Measurements from ENCODE around the gene SRCIN1. TPM values are rescaled to one million over a fixed set of nuclear protein-coding genes. Genes with fewer than 3 reads are reported as not detected.
"Not testable (repeated sequence)": the region's sequence is repeated elsewhere in the genome, so short reads cannot be mapped to it uniquely, and the experiment has no call there.

The SRCIN1 gene
- total RNA-seq, 1 experiment from 2014 or later = 6.9 TPM

DNA sequence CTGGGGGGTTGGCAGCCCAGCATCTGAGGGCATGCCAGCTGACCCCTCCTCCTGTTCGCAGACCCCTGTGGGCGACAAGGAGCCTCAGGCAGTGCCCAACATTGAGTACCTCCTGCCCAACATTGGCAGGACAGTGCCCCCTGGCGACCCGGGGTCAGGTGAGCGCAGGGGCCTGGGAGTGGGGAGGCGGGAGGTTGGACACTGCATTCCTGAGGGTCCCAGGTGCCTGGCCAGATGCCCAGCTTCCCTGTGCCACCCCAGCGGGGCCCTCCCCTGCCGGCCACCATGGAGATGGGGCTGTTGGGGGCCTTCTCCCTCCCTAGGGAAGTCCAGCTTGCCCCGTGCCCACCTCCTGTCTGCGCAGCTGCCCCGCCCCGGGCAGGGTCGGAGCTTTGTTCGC, 107.4 kb downstream of the SRCIN1 start:
- H4K20me1 ChIP-seq (ENCODE audit: control insufficient read depth, insufficient read depth, insufficient read length) = peaks cover 2% of the 10 kb centered on the region
- no CpG with 5 or more reads among the region's 14 CpGs for WGBS (ENCODE audit: extremely low coverage, insufficient read length, low lambda C conversion rate)
- H2BK12ac ChIP-seq (ENCODE audit: insufficient read length, low read depth, low read length) = no peak overlapping the region
- H3K4me1 Mint-ChIP-seq = peaks cover 0 to 17% of the 10 kb centered on the region in 2 experiments; a peak in 2 of 4 replicates
- H3K79me1 ChIP-seq (ENCODE audit: insufficient read depth, low read depth, low read length, poor library complexity, severe bottlenecking) = no peaks in the 10 kb centered on the region
- H3K9me3 Mint-ChIP-seq = peaks cover 0 to 2% of the 10 kb centered on the region in 2 experiments; a peak in 2 of 5 replicates
- no peak overlapping the region for H3K4me3 Mint-ChIP-seq
- H3K27ac Mint-ChIP-seq = no peak overlapping the region
- H3T11ph ChIP-seq (ENCODE audit: low read length) = no peak overlapping the region
- H3K9ac ChIP-seq (ENCODE audit: extremely low read depth, insufficient read length, low read length) = no peak overlapping the region
- H4K8ac ChIP-seq (replicated peaks; ENCODE audit: insufficient read length, low read depth, low read length) = no peak overlapping the region
- no peak overlapping the region; the same call in 1 of the 2 replicates for H3K14ac ChIP-seq (ENCODE audit: insufficient read depth, low read length)
- H3K27ac ChIP-seq (ENCODE audit: insufficient read length, low read depth, low read length) = no peak overlapping the region
- no peak overlapping the region for H3K4me2 ChIP-seq (ENCODE audit: insufficient read depth, insufficient read length, low read length)
- no peaks in the 10 kb centered on the region; the same call in 1 of the 2 replicates for H3K27me3 Mint-ChIP-seq (ENCODE audit: low read depth)
- TF ChIP-seq CTCF (conservative IDR thresholded peaks at IDR 0.05) = peak; percentile 47
- H2BK5ac ChIP-seq (ENCODE audit: insufficient read length, low read length) = no peak overlapping the region
- no peak overlapping the region for H4K5ac ChIP-seq (ENCODE audit: insufficient read length, low read depth, low read length)
- H3K36me3 Mint-ChIP-seq (ENCODE audit: insufficient read depth in 1 of 3, low read depth in 3 of 3) = peaks cover 33 to 67% (median 45%) of the 10 kb centered on the region in 3 experiments
- H2AFZ ChIP-seq (ENCODE audit: low read length) = no peak overlapping the region
- H3K9me3 ChIP-seq (ENCODE audit: control insufficient read depth, low read depth, low read length) = no peaks in the 10 kb centered on the region
- H2AK5ac ChIP-seq (ENCODE audit: insufficient read length, low read length) = no peak overlapping the region
- H2BK20ac ChIP-seq (ENCODE audit: low read depth, low read length, poor library complexity, severe bottlenecking) = no peak overlapping the region
- no peak overlapping the region for H3K56ac ChIP-seq (ENCODE audit: insufficient read length, low read depth, low read length)
- H2BK120ac ChIP-seq (ENCODE audit: low read depth, low read length, poor library complexity, severe bottlenecking) = no peak overlapping the region
- no peaks in the 10 kb centered on the region for H3K27me3 ChIP-seq (ENCODE audit: insufficient read depth, low read length)
- H3K18ac ChIP-seq (ENCODE audit: insufficient read length, low read depth, low read length) = no peak overlapping the region
- H3K79me2 ChIP-seq (ENCODE audit: insufficient read depth, low read length) = no peaks in the 10 kb centered on the region
- H3K4ac ChIP-seq (ENCODE audit: low read depth, low read length) = no peak overlapping the region
- H3K23ac ChIP-seq (ENCODE audit: insufficient read length, low read depth, low read length) = no peak overlapping the region
- DNase-seq = peak; percentile 68
- no peak overlapping the region for H4K91ac ChIP-seq (ENCODE audit: insufficient read length, low read depth, low read length)
- H2BK15ac ChIP-seq (ENCODE audit: low read depth, low read length) = no peak overlapping the region
- H3K4me1 ChIP-seq (ENCODE audit: insufficient read depth, low read length) = no peaks in the 10 kb centered on the region
- H3K23me2 ChIP-seq (ENCODE audit: insufficient read length, low read depth, low read length, poor library complexity, severe bottlenecking) = no peaks in the 10 kb centered on the region

DNA sequence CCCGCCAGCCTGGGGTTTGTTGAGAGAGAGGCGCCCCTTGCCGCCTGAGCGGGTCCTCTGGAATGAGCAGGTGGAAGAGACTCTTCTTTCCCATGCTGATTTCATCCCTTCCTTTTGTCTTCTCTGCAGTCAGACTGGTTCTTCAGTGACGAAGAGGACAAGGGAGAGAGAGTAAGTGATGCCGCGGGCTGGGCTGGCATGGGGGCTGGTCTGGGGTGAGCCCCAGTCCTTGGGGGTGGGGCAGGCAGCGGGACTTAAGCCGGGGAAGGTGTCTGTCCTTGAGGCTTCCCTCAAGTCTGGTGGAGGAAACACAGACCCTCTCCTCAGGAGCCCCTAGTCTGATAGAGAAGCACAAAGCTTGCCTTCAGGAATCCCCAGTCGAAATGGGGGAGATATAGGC, 108.1 kb downstream of the SRCIN1 start:
- peaks cover 29 to 68% (median 46%) of the 10 kb centered on the region in 3 experiments for H3K36me3 Mint-ChIP-seq (ENCODE audit: insufficient read depth in 1 of 3, low read depth in 3 of 3)

More for the DNA sequence above, 108.1 kb downstream of the SRCIN1 start:
- not testable (repeated sequence) for H2BK120ac ChIP-seq (ENCODE audit: low read depth, low read length, poor library complexity, severe bottlenecking); H2AFZ ChIP-seq (ENCODE audit: low read length); H3K56ac ChIP-seq (ENCODE audit: insufficient read length, low read depth, low read length); H3K14ac ChIP-seq (ENCODE audit: insufficient read depth, low read length); H3K18ac ChIP-seq (ENCODE audit: insufficient read length, low read depth, low read length); H4K5ac ChIP-seq (ENCODE audit: insufficient read length, low read depth, low read length); H3K79me1 ChIP-seq (ENCODE audit: insufficient read depth, low read depth, low read length, poor library complexity, severe bottlenecking); H3K4ac ChIP-seq (ENCODE audit: low read depth, low read length); H3K23ac ChIP-seq (ENCODE audit: insufficient read length, low read depth, low read length); H2AK5ac ChIP-seq (ENCODE audit: insufficient read length, low read length); H3K79me2 ChIP-seq (ENCODE audit: insufficient read depth, low read length); H3K4me1 ChIP-seq (ENCODE audit: insufficient read depth, low read length); H2BK5ac ChIP-seq (ENCODE audit: insufficient read length, low read length); H2BK20ac ChIP-seq (ENCODE audit: low read depth, low read length, poor library complexity, severe bottlenecking); H4K91ac ChIP-seq (ENCODE audit: insufficient read length, low read depth, low read length); H4K20me1 ChIP-seq (ENCODE audit: control insufficient read depth, insufficient read depth, insufficient read length); H2BK15ac ChIP-seq (ENCODE audit: low read depth, low read length); H3K9me3 ChIP-seq (ENCODE audit: control insufficient read depth, low read depth, low read length); H4K8ac ChIP-seq (replicated peaks; ENCODE audit: insufficient read length, low read depth, low read length); H3K9me3 Mint-ChIP-seq; H2BK12ac ChIP-seq (ENCODE audit: insufficient read length, low read depth, low read length); H3K27ac ChIP-seq (ENCODE audit: insufficient read length, low read depth, low read length); DNase-seq; H3K4me3 Mint-ChIP-seq; H3K27me3 ChIP-seq (ENCODE audit: insufficient read depth, low read length); H3K4me2 ChIP-seq (ENCODE audit: insufficient read depth, insufficient read length, low read length); H3T11ph ChIP-seq (ENCODE audit: low read length); H3K23me2 ChIP-seq (ENCODE audit: insufficient read length, low read depth, low read length, poor library complexity, severe bottlenecking); H3K9ac ChIP-seq (ENCODE audit: extremely low read depth, insufficient read length, low read length); H3K27me3 Mint-ChIP-seq (ENCODE audit: low read depth)
- no CpG with 5 or more reads among the region's 10 CpGs for WGBS (ENCODE audit: extremely low coverage, insufficient read length, low lambda C conversion rate)
- peak overlapping the region in 1 of 3 experiments; percentile 85; a peak in 2 of 7 replicates for H3K27ac Mint-ChIP-seq
- peaks cover 0 to 14% of the 10 kb centered on the region in 2 experiments; a peak in 2 of 4 replicates for H3K4me1 Mint-ChIP-seq

All from H9 (cell line).